Stimulated activated CD8-positive, alpha-beta memory T cell treated with anti-CD3 and anti-CD28 coated beads, Interleukin-12 subunit alpha, Interleukin-12 subunit beta, amount 100 ng/mL, for 24 hours (primary cell): ENCODE results near the gene CHKA.

ENCODE experiments used
- DNase-seq: peaks from one replicate; pipeline ENCODE4 v3.0.0-alpha.2; 2020; ENCODE audit errors: extremely low read depth

CHKA gene

GRCh38 chr11:68032003-68032402, 89.2 kb downstream of the CHKA start:
- DNase-seq: no peak

GRCh38 chr11:68031144-68031464, 90.1 kb downstream of the CHKA start:
- DNase-seq: no peak

GRCh38 chr11:68030318-68031143, 90.7 kb downstream of the CHKA start, which contains the start of gene NDUFS8:
Gene NDUFS8 (plus strand): TSS chr11:68030681. CDS start chr11:68032152, 1,471 bp downstream.
- DNase-seq: peak; percentile 98

DNA sequence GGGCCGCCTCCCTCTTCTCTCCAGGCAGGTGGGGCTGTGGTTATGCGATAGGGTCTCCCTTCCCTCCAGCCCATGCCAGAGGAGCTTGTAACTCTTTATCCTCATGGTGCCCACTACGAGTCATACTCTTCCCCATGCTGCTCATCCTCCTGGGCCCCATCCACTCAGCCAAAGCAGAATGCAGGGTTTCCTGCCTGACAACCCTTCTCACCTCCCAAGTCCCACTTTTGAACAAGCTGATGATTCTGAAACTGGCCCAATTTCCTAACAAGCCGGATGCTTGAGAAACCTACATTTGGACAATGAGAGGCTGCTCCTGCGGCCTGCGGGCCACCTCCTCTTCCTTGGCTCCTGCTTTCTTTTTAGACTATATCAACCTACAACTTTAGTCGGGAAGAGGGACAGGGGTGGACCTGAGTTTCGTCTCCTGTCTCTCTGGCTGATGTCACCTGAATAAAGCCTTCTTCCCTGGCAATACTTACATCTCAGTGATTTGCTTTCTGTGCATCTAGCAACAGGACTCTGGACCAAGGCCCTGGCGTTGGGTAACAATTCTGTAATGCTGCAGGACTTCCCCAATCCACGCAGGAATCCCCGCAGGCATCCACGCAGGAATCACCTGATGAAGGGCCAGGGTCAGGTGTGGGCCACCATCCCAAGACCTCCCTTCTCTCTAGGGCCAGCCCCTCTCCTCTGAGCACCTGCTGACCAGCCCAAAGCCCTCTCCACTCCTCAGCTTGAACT, 92.2 kb downstream of the CHKA start:
- no peak for DNase-seq

GRCh38 chr11:68027667-68028066, 93.5 kb downstream of the CHKA start:
- no peak for DNase-seq

DNA sequence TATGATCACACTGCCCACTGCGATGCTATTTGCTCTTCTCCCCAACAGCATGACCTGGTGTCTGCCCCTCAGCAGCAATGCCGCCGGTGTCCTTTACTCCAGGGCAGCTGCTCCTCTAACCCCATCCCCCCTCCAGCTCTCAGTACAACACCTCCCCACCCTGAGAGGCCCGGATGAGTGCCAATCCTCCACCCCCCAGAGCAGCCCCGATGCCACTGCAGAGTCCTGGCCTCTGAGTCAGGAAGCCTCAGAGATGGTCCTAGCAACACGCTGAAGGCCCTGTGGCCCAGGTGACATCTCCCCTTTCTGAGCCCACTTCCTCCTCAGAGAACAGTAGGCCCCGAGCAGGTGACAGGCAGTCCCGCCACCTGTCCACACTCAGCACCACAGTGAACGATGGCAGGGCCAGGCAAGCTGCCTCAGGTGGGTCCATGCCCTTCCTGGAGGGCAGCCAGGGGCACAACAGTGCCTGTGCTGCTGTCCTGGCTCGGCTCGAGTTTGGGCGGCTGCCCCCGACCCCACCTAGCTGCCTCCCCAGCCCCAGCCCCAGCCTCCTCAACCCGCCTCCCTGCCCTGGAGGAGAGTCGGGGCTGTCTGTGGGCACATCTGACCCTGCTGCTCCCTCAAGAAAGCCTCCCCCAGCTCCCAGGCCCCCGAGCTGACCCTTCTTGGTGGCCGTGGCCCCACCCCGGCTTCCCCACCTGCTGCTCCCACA, 94.6 kb downstream of the CHKA start:
- no peak for DNase-seq

- DNase-seq: no peak
Measured at GRCh38 chr11:68025047-68025446, 96.1 kb downstream of the CHKA start.

GRCh38 chr11:68024508-68024907, 96.7 kb downstream of the CHKA start:
- no peak for DNase-seq

- DNase-seq: no peak
Measured at GRCh38 chr11:68022531-68022930, 98.7 kb downstream of the CHKA start.

GRCh38 chr11:68021167-68021787, 99.9 kb downstream of the CHKA start:
- no peak for DNase-seq

DNA sequence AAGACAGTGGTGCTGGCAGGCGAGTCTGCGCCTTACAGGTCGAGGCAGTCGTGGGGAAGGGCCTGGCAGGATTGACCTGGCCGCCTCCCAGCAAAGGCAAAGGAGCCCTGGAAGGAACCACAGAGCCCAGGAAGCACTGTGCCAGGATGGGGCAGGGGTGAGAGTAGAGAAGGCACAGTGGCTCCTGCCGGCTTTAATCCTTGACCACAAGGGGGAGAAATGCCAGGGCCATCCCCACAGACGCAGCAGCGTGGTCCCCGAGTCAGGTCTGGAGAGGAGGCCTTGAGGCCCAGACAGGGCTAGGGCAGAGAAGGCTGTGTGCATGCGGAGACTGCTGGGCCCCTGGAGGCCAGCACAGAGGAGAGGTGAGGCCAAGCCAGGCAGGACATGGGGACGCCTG, 100.6 kb downstream of the CHKA start:
- DNase-seq: no peak

DNA sequence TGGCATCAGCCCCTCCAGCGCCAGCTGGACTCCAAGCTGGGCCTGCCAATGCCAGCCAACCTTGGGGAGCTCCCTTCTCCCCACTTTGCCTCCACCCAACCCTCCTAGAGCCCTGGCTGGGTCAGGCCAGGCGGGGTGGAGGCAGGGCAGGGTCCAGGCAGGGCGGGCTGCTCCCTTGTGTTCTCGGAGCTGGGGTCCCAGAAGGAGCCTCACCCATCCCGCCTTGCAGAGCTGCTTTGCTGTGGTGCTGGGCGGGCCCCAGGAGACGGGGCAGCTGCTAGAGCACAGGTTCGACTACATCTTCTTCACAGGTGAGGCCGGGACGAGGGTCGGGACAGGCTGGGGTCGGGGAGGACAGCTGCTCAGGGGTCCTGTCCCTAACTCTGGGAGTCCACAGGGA, 101.7 kb downstream of the CHKA start:
- DNase-seq: no peak

GRCh38 chr11:68018730-68019190, 102.4 kb downstream of the CHKA start:
- no peak for DNase-seq

GRCh38 chr11:68017980-68018729, 103.0 kb downstream of the CHKA start:
- DNase-seq: no peak

- no peak for DNase-seq
Measured at GRCh38 chr11:68016904-68017817, 104.0 kb downstream of the CHKA start.

DNA sequence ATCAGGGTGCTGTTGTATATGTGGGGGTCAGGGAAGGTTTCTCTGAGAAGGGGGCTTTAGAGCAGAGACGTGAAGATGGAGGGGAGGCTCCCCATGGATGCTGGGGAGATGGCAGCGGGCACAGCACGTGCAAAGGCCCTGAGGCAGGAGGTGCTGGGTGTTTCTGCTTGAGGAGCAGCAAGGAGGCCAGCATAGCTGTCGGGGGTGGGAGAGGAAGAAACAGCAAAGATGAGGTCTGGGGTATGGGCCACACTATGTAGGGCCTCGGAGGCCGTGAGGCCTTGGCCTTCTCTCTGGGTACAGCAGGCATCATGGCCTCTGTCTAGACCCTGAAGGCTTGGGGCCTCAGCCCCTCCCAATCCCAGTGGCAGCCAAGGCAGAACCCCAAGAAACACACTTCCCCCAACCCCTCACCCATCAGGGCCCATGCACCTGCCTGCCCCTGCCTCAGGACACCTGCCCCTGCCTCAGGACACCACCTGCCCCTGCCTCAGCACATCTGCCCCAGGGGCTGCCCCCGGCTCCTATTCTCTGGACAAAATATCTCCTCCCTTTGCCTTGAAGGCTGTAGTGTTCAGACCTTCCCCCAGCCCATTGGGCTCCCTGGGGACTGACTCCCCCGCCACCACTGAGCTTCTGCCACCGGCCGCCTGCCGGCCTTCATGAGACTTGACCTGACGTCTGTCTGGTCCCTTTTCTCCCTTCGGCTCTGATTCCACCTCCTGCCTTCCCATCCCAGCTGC, 104.9 kb downstream of the CHKA start:
- no peak for DNase-seq

- DNase-seq: no peak
Measured at GRCh38 chr11:68015467-68015866, 105.7 kb downstream of the CHKA start.

DNA sequence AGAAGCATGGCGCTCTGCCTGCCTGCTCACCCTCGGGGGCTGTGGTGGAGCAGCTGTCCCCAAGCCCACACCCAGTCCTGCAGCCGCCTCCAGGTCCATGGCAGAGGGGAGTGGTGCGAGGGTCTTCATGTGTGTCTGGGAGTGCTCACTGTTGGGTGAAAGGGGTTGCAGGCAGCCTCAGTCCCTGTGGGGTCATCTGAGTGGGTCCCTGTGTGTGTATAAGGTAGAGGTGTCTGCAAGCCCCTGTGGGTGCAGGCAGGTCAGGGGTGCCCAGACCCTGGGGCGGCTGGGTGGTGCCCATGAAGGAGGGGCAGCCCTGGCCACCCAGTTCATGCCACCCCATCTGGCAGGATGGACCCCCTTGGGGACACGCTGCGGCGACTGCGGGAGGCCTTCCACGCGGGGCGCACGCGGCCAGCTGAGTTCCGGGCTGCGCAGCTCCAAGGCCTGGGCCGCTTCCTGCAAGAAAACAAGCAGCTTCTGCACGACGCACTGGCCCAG, 106.2 kb downstream of the CHKA start:
- no peak for DNase-seq
